HG03175 (cell line): ENCODE measurements around the gene FLRT3.

Experiments
- ATAC-seq: cut with Tn5 transposase; IDR thresholded peaks from one replicate; pipeline ENCODE4 v1.9.1; 2021; ENCODE audit warnings: mild to moderate bottlenecking, moderate library complexity; ENCODE audit not compliant: unreplicated experiment

The FLRT3 gene

GRCh38 chr20:14337400-14338171, at the start of gene FLRT3:
Gene FLRT3 (minus strand): TSS chr20:14337612. CDS start chr20:14327506, 10,106 bp downstream.
- peak; percentile 98 for ATAC-seq

GRCh38 chr20:14386726-14387125, 49.3 kb upstream of the FLRT3 start:
- no peak for ATAC-seq

GRCh38 chr20:14385176-14385740, 47.8 kb upstream of the FLRT3 start:
- no peak for ATAC-seq

GRCh38 chr20:14384416-14385175, 47.2 kb upstream of the FLRT3 start:
- no peak for ATAC-seq

- ATAC-seq: no peak
Observed at GRCh38 chr20:14383335-14383734, 45.9 kb upstream of the FLRT3 start.

GRCh38 chr20:14378326-14378725, 40.9 kb upstream of the FLRT3 start:
- ATAC-seq: no peak

GRCh38 chr20:14375416-14375985, 38.1 kb upstream of the FLRT3 start:
- ATAC-seq: no peak

- ATAC-seq: no peak
Observed at GRCh38 chr20:14374196-14374595, 36.8 kb upstream of the FLRT3 start.

- ATAC-seq: no peak
Observed at GRCh38 chr20:14361509-14362345, 24.3 kb upstream of the FLRT3 start.

GRCh38 chr20:14360416-14360815, 23.0 kb upstream of the FLRT3 start:
- no peak for ATAC-seq

GRCh38 chr20:14355791-14356190, 18.4 kb upstream of the FLRT3 start:
- no peak for ATAC-seq

- no peak for ATAC-seq
Observed at GRCh38 chr20:14344746-14345145, 7.3 kb upstream of the FLRT3 start.

GRCh38 chr20:14343491-14344065, 6.2 kb upstream of the FLRT3 start:
- ATAC-seq: no peak

- no peak for ATAC-seq
Observed at GRCh38 chr20:14342918-14343317, 5.5 kb upstream of the FLRT3 start.

GRCh38 chr20:14341801-14342200, 4.4 kb upstream of the FLRT3 start:
- no peak for ATAC-seq

- no peak for ATAC-seq
Observed at GRCh38 chr20:14336686-14337085, 726 bp downstream of the FLRT3 start.

GRCh38 chr20:14335052-14335451, 2.4 kb downstream of the FLRT3 start:
- ATAC-seq: no peak

- ATAC-seq: no peak
Observed at GRCh38 chr20:14334306-14334930, 3.0 kb downstream of the FLRT3 start.

GRCh38 chr20:14333721-14334120, 3.7 kb downstream of the FLRT3 start:
- ATAC-seq: no peak

- no peak for ATAC-seq
Observed at GRCh38 chr20:14332866-14333265, 4.5 kb downstream of the FLRT3 start.
